Stimulated activated CD4-positive, alpha-beta T cell treated with anti-CD3 and anti-CD28 coated beads, Interleukin-2, amount 100 ng/mL, for 48 hours (primary cell): ENCODE measurements around the gene PNKP.

ENCODE experiments used
- DNase-seq, 2 donors: peaks; one replicate each; pipeline ENCODE4 v3.0.0-alpha.2; 2020

PNKP gene

GRCh38 chr19:49814010-49814409, 53.4 kb downstream of the PNKP start:
- DNase-seq: no peak

GRCh38 chr19:49812997-49813861, 54.1 kb downstream of the PNKP start, which contains the start of gene FUZ:
FUZ (minus strand) TSS chr19:49813292; CDS start chr19:49813106, 186 bp downstream.
- peak; percentile 77 to 83 for DNase-seq

- no peak for DNase-seq
These were observed 54.9 kb downstream of the PNKP start for GRCh38 chr19:49812452-49812996.

GRCh38 chr19:49811328-49811727, 56.0 kb downstream of the PNKP start:
- no peak for DNase-seq
